Measurements from ENCODE around the gene TRMT61A. TPM values are rescaled to one million over a fixed set of nuclear protein-coding genes. Genes with fewer than 3 reads are reported as not detected.

The TRMT61A gene
- total and polyA plus RNA-seq, 2 of the 13 experiments (the other 11 are each of a cell fraction or from before 2014, with no cell fraction given): 6.5 to 13.6 TPM

GRCh38 chr14:103562429-103563225, 33.6 kb downstream of the TRMT61A start, which contains the start of the genes BAG5 and COA8 (continued):
- TF ChIP-seq ZFP91 (CRISPR knock-in tag; IDR thresholded peaks at IDR 0.05; ENCODE audit: borderline replicate concordance): peak; percentile 42; the same call in 1 of the 2 replicates
- TF ChIP-seq MYPOP (CRISPR knock-in tag; IDR thresholded peaks at IDR 0.05): peak; percentile 34; the same call in 1 of the 2 replicates
- no peak; the same call in 1 of the 2 replicates for TF ChIP-seq PRDM10 (CRISPR knock-in tag; IDR thresholded peaks at IDR 0.05; ENCODE audit: low read depth)
- peak; percentile 71 for TF ChIP-seq ZNF547 (CRISPR knock-in tag; IDR thresholded peaks at IDR 0.05)
- TF ChIP-seq HOXD1 (CRISPR knock-in tag; IDR thresholded peaks at IDR 0.05): peak; percentile 32; the same call in 1 of the 2 replicates
- no peak for TF ChIP-seq MLLT10 (CRISPR knock-in tag; IDR thresholded peaks at IDR 0.05)
- no peak for TF ChIP-seq MBNL3 (CRISPR knock-in tag; conservative IDR thresholded peaks at IDR 0.05)
- TF ChIP-seq IRF9 (CRISPR knock-in tag; IDR thresholded peaks at IDR 0.05; ENCODE audit: borderline replicate concordance): 0 out of 2 replicates have a peak, but pooled peaks have one; percentile 6
- TF ChIP-seq CBX1 (IDR thresholded peaks at IDR 0.05; ENCODE audit: low read depth): peak; percentile 33
- TF ChIP-seq PLSCR1 (CRISPR knock-in tag; IDR thresholded peaks at IDR 0.05; ENCODE audit: borderline replicate concordance): no peak
- TF ChIP-seq CHCHD3 (CRISPR knock-in tag; IDR thresholded peaks at IDR 0.05): no peak
- 0 out of 2 replicates have a peak, but pooled peaks have one; percentile 51 for TF ChIP-seq ZNF782 (CRISPR knock-in tag; IDR thresholded peaks at IDR 0.05; ENCODE audit: borderline replicate concordance)
- TF ChIP-seq MNT (IDR thresholded peaks at IDR 0.05): no peak
